ENCODE results near the gene YPEL3.

Gene YPEL3

DNA sequence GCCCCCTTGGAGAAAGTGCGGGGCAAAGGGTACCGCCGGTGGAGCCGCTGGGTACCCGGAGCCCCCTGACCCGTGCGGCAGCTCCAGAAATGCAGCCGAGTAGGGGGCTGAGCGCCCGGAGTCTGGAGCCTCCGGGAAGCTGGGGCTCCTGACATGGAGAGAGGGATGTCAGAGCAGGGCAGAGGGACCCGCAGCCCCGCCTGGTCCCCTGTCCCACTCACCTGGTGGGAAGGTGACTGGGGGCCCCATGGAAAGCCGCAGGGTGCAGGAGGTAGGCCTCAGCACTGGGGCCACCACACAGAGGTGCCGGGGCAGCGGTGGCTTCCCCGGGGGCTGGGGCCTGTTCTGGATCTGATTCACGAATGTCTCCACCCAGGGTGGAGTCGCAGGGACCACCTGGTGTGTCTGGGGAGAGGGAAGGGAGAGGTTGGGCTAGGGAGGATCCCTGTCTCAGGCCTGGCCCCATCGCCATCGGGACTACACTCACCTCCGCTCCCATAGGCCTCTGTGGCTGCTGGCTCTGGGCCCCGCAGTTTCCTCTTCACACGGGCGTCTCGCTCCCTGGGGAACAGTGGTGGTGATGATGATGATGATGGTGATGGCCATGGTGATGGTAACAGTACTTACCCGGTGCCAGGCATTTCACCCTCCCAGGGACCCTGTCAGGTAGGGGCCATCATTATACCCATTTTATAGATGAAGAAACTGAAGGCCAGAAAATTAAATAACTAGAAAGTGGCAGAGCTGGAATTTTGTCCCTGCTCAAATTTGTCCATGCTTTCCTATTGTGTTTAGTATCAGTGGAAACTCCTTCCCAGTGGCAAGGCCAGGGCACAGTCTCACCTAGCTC lies 9.5 kb downstream of the YPEL3 start:
- Histone ChIP-seq H3K36me3 (ENCODE audit: control insufficient read depth in 2 of 2, insufficient read depth in 1 of 2, low read length in 2 of 2) (peaks cover 4 to 53% of the 10 kb centered on the region in 2 experiments; a peak in 2 of 3 replicates), H3K9me3 (ENCODE audit: control insufficient read depth, insufficient read depth, low read depth, low read length) (no peaks in the 10 kb centered on the region), H3K27ac (ENCODE audit: extremely low read depth, low read depth, low read length) (no peak overlapping the region), H3K4me3 (ENCODE audit: low read depth, low read length) (no peak overlapping the region), H3K4me1 (ENCODE audit: control insufficient read depth, insufficient read depth, low read length) (no peaks in the 10 kb centered on the region)
- peak; percentile 42; the same call in 1 of the 2 replicates for TF ChIP-seq ZNF600 (tag by site-specific recombination; IDR thresholded peaks at IDR 0.05)
- TF ChIP-seq, protein P1, sequence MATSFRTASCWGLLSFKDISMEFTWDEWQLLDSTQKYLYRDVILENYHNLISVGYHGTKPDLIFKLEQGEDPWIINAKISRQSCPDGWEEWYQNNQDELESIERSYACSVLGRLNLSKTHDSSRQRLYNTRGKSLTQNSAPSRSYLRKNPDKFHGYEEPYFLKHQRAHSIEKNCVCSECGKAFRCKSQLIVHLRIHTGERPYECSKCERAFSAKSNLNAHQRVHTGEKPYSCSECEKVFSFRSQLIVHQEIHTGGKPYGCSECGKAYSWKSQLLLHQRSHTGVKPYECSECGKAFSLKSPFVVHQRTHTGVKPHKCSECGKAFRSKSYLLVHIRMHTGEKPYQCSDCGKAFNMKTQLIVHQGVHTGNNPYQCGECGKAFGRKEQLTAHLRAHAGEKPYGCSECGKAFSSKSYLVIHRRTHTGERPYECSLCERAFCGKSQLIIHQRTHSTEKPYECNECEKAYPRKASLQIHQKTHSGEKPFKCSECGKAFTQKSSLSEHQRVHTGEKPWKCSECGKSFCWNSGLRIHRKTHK (tag by site-specific recombination; IDR thresholded peaks at IDR 0.05) = no peak
- TF ChIP-seq ZNF670 (tag by site-specific recombination; IDR thresholded peaks at IDR 0.05; ENCODE audit: low read depth) = no peak
- no peak for TF ChIP-seq ZNF202 (tag by site-specific recombination; IDR thresholded peaks at IDR 0.05; ENCODE audit: borderline replicate concordance)
- no peak for TF ChIP-seq ZNF626 (tag by site-specific recombination; IDR thresholded peaks at IDR 0.05)
- TF ChIP-seq KLF1 (tag by site-specific recombination; IDR thresholded peaks at IDR 0.05) = peak; percentile 96
- TF ChIP-seq BCL11B (tag by site-specific recombination; IDR thresholded peaks at IDR 0.05; ENCODE audit: low read depth) = no peak
- TF ChIP-seq ZNF274 (IDR thresholded peaks at IDR 0.05; ENCODE audit: low read length) = no peak
- TF ChIP-seq ZNF274 (tag by site-specific recombination; IDR thresholded peaks at IDR 0.05; ENCODE audit: borderline replicate concordance) = no peak
- no peak for TF ChIP-seq ZBTB20 (tag by site-specific recombination; IDR thresholded peaks at IDR 0.05)
- TF ChIP-seq ZNF366 (tag by site-specific recombination; conservative IDR thresholded peaks at IDR 0.05) = no peak
- peak; percentile 22; the same call in 1 of the 2 replicates for TF ChIP-seq GLIS2 (tag by site-specific recombination; IDR thresholded peaks at IDR 0.05)
- TF ChIP-seq ZIC2 (tag by site-specific recombination; IDR thresholded peaks at IDR 0.05) = peak; percentile 33; the same call in 1 of the 2 replicates
- TF ChIP-seq, protein P2, sequence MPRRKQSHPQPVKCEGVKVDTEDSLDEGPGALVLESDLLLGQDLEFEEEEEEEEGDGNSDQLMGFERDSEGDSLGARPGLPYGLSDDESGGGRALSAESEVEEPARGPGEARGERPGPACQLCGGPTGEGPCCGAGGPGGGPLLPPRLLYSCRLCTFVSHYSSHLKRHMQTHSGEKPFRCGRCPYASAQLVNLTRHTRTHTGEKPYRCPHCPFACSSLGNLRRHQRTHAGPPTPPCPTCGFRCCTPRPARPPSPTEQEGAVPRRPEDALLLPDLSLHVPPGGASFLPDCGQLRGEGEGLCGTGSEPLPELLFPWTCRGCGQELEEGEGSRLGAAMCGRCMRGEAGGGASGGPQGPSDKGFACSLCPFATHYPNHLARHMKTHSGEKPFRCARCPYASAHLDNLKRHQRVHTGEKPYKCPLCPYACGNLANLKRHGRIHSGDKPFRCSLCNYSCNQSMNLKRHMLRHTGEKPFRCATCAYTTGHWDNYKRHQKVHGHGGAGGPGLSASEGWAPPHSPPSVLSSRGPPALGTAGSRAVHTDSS (tag by site-specific recombination; IDR thresholded peaks at IDR 0.05) = peak; percentile 81
- TF ChIP-seq, protein P3, sequence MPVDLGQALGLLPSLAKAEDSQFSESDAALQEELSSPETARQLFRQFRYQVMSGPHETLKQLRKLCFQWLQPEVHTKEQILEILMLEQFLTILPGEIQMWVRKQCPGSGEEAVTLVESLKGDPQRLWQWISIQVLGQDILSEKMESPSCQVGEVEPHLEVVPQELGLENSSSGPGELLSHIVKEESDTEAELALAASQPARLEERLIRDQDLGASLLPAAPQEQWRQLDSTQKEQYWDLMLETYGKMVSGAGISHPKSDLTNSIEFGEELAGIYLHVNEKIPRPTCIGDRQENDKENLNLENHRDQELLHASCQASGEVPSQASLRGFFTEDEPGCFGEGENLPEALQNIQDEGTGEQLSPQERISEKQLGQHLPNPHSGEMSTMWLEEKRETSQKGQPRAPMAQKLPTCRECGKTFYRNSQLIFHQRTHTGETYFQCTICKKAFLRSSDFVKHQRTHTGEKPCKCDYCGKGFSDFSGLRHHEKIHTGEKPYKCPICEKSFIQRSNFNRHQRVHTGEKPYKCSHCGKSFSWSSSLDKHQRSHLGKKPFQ (tag by site-specific recombination; IDR thresholded peaks at IDR 0.05) = no peak
- ChIA-PET POLR2A (interaction anchor here (1.0 to 2.9 kb wide), 3 partner anchors 10 to 331 kb away, joined by 3 to 13 read pairs (median 4); partner anchors contain the start of gene ALDOA), CTCF (interaction anchor here (0.6 kb wide), 1 partner anchor 38 kb away, joined by 3 read pairs; no protein-coding TSS in a partner anchor)

DNA sequence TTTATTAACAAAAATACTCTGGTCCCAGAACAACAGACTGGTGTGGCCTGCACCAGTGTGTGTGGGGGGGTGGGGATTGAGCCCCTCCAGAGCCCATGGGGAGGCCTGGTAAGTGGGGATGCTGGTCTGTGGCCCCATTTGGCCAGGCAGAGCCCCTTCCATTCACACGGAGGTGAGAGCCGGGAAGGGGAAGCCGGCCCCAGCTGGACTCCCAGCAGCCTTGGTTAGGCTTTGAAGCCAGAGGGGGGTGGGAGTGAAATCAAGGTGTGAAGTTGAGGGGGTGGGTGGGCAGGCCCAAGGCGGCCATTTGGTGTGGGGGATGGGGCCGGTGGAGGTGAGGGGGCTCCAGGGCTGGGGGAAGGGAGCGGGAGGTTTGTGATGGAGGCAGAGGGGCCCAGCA lies 10.2 kb downstream of the YPEL3 start:
- Histone ChIP-seq H3K27ac (ENCODE audit: extremely low read depth, low read depth, low read length) (no peak overlapping the region), H3K36me3 (ENCODE audit: control insufficient read depth in 2 of 2, insufficient read depth in 1 of 2, low read length in 2 of 2) (peaks cover 9 to 60% of the 10 kb centered on the region in 2 experiments; a peak in 2 of 3 replicates)
- CTCF ChIA-PET = interaction anchor here (0.6 kb wide), 1 partner anchor 37 kb away, joined by 3 read pairs; no protein-coding TSS in a partner anchor

More for the DNA sequence above, 10.2 kb downstream of the YPEL3 start:
- TF ChIP-seq ZNF354C (tag by site-specific recombination; IDR thresholded peaks at IDR 0.05; ENCODE audit: borderline replicate concordance, low read depth) (no peak), ZNF626 (tag by site-specific recombination; IDR thresholded peaks at IDR 0.05) (no peak), TRIM28 (IDR thresholded peaks at IDR 0.05; ENCODE audit: borderline replicate concordance, low read length) (no peak), ZNF274 (IDR thresholded peaks at IDR 0.05; ENCODE audit: low read length) (no peak), ZNF274 (tag by site-specific recombination; IDR thresholded peaks at IDR 0.05; ENCODE audit: borderline replicate concordance) (no peak), ZNF146 (tag by site-specific recombination; IDR thresholded peaks at IDR 0.05) (no peak), ZNF677 (tag by site-specific recombination; IDR thresholded peaks at IDR 0.05) (no peak), ZNF350 (tag by site-specific recombination; IDR thresholded peaks at IDR 0.05) (no peak), ZSCAN30 (tag by site-specific recombination; IDR thresholded peaks at IDR 0.05) (no peak), ZNF302 (tag by site-specific recombination; IDR thresholded peaks at IDR 0.05; ENCODE audit: low read depth) (no peak), ZNF548 (tag by site-specific recombination; IDR thresholded peaks at IDR 0.05) (no peak), ZNF600 (tag by site-specific recombination; IDR thresholded peaks at IDR 0.05) (no peak), ZFHX2 (tag by site-specific recombination; conservative IDR thresholded peaks at IDR 0.05) (no peak)
- TF ChIP-seq, protein P4, sequence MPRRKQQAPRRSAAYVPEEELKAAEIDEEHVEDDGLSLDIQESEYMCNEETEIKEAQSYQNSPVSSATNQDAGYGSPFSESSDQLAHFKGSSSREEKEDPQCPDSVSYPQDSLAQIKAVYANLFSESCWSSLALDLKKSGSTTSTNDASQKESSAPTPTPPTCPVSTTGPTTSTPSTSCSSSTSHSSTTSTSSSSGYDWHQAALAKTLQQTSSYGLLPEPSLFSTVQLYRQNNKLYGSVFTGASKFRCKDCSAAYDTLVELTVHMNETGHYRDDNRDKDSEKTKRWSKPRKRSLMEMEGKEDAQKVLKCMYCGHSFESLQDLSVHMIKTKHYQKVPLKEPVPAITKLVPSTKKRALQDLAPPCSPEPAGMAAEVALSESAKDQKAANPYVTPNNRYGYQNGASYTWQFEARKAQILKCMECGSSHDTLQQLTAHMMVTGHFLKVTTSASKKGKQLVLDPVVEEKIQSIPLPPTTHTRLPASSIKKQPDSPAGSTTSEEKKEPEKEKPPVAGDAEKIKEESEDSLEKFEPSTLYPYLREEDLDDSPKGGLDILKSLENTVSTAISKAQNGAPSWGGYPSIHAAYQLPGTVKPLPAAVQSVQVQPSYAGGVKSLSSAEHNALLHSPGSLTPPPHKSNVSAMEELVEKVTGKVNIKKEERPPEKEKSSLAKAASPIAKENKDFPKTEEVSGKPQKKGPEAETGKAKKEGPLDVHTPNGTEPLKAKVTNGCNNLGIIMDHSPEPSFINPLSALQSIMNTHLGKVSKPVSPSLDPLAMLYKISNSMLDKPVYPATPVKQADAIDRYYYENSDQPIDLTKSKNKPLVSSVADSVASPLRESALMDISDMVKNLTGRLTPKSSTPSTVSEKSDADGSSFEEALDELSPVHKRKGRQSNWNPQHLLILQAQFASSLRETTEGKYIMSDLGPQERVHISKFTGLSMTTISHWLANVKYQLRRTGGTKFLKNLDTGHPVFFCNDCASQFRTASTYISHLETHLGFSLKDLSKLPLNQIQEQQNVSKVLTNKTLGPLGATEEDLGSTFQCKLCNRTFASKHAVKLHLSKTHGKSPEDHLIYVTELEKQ (tag by site-specific recombination; IDR thresholded peaks at IDR 0.05; ENCODE audit: borderline replicate concordance) = no peak
- Histone ChIP-seq H3K4me1 (ENCODE audit: control insufficient read depth, insufficient read depth, low read length) (no peaks in the 10 kb centered on the region), H3K9me3 (ENCODE audit: control insufficient read depth, insufficient read depth, low read depth, low read length) (no peaks in the 10 kb centered on the region), H3K4me3 (ENCODE audit: low read depth, low read length) (no peak overlapping the region)
- POLR2A ChIA-PET = interaction anchor here (2.9 kb wide), 1 partner anchor 20 kb away, joined by 13 read pairs; the partner anchor contains the start of gene ALDOA

All from HEK293 (cell line).